ENCODE measurements around the gene NDUFAF3. TPM values are rescaled to one million over a fixed set of nuclear protein-coding genes. Genes with fewer than 3 reads are reported as not detected.

Gene NDUFAF3
- total RNA-seq, 1 experiment from 2014 or later, result 36.8 TPM

- TF ChIP-seq AR (CRISPR knock-in tag; IDR thresholded peaks at IDR 0.05), result no peak
- no peak for TF ChIP-seq NR1H2 (CRISPR knock-in tag; IDR thresholded peaks at IDR 0.05)
- TF ChIP-seq TEAD4 (CRISPR knock-in tag; IDR thresholded peaks at IDR 0.05), result no peak
- TF ChIP-seq SP1 (CRISPR knock-in tag; conservative IDR thresholded peaks at IDR 0.05), result peak; percentile 86
- TF ChIP-seq USF1 (CRISPR knock-in tag; IDR thresholded peaks at IDR 0.05), result peak; percentile 41; the same call in 1 of the 2 replicates
- TF ChIP-seq ATF1 (CRISPR knock-in tag; IDR thresholded peaks at IDR 0.05), result no peak
- peak; percentile 70; the same call in 1 of the 2 replicates for TF ChIP-seq TEAD1 (CRISPR knock-in tag; IDR thresholded peaks at IDR 0.05)
- no peak for TF ChIP-seq ZBTB21 (CRISPR knock-in tag; IDR thresholded peaks at IDR 0.05; ENCODE audit: borderline replicate concordance)
- TF ChIP-seq ZNF396 (CRISPR knock-in tag; IDR thresholded peaks at IDR 0.05; ENCODE audit: borderline replicate concordance), result no peak
- 0 out of 2 replicates have a peak, but pooled peaks have one; percentile 35 for TF ChIP-seq CREM (CRISPR knock-in tag; IDR thresholded peaks at IDR 0.05)
- TF ChIP-seq ZNF671 (CRISPR knock-in tag; IDR thresholded peaks at IDR 0.05), result no peak
Observed at GRCh38 chr3:49021213-49021812, 608 bp upstream of the NDUFAF3 start (continued).

GRCh38 chr3:49022688-49023171 is 809 bp downstream of the NDUFAF3 start:
- ATAC-seq (no peak), DNase-seq (ENCODE audit: low spot score) (no peak)
- ChIA-PET CTCF (interaction anchor here (0.7 to 8.2 kb wide), 18 partner anchors 13 to 432 kb away, joined by 3 to 124 read pairs (median 5); partner anchors contain the start of genes IP6K2, NCKIPSD, P4HTM and QARS1), POLR2A (interaction anchor here (0.6 to 4.3 kb wide), 10 partner anchors 10 to 437 kb away, joined by 3 to 81 read pairs (median 8); partner anchors contain the start of genes CELSR3, IP6K2, P4HTM and QRICH1)
- peaks cover 30% of the 10 kb centered on the region for H3K4me1 Mint-ChIP-seq
- no peaks in the 10 kb centered on the region for H3K27me3 Mint-ChIP-seq (ENCODE audit: low read depth)
- TF ChIP-seq NFE2L1 (CRISPR knock-in tag; IDR thresholded peaks at IDR 0.05) (no peak), ATF2 (CRISPR knock-in tag; IDR thresholded peaks at IDR 0.05; ENCODE audit: borderline replicate concordance, low read depth) (no peak), ATF3 (CRISPR knock-in tag; conservative IDR thresholded peaks at IDR 0.05) (no peak), GABPB1 (CRISPR knock-in tag; IDR thresholded peaks at IDR 0.05) (no peak), FOXP1 (CRISPR knock-in tag; IDR thresholded peaks at IDR 0.05; ENCODE audit: borderline replicate concordance) (no peak), CREM (CRISPR knock-in tag; IDR thresholded peaks at IDR 0.05) (no peak), NR2C2 (CRISPR knock-in tag; IDR thresholded peaks at IDR 0.05) (no peak), ZNF416 (CRISPR knock-in tag; IDR thresholded peaks at IDR 0.05) (no peak), TP53 (CRISPR knock-in tag; IDR thresholded peaks at IDR 0.05) (no peak), TEAD1 (CRISPR knock-in tag; IDR thresholded peaks at IDR 0.05) (no peak), HMGA2 (CRISPR knock-in tag; IDR thresholded peaks at IDR 0.05) (no peak), JUN (CRISPR knock-in tag; IDR thresholded peaks at IDR 0.05) (no peak), ZNF425 (CRISPR knock-in tag; conservative IDR thresholded peaks at IDR 0.05) (no peak), ZNF219 (CRISPR knock-in tag; IDR thresholded peaks at IDR 0.05; ENCODE audit: borderline replicate concordance) (no peak), ZNF121 (CRISPR knock-in tag; IDR thresholded peaks at IDR 0.05) (no peak), USF2 (CRISPR knock-in tag; IDR thresholded peaks at IDR 0.05) (no peak), ATF1 (CRISPR knock-in tag; IDR thresholded peaks at IDR 0.05) (no peak)
- peaks cover 52% of the 10 kb centered on the region for H3K36me3 Mint-ChIP-seq
- H3K4me3 Mint-ChIP-seq, result peak overlapping the region; percentile 92
- H3K27ac Mint-ChIP-seq, result peak overlapping the region; percentile 86
- H3K9me3 Mint-ChIP-seq, result no peaks in the 10 kb centered on the region
